Spleen (tissue), 7 donors: ENCODE measurements around the gene PATZ1.

Experiments used
- CTCF ChIP-seq, 11 experiments: fragments of 200-600 bp in 7 of 11; fragments of 450-650 bp in 4 of 11; sonication (generic) in 4 of 11; IDR thresholded peaks in 8 of 11; conservative IDR thresholded peaks in 3 of 11; 1 replicate in 7 of 11; 2 replicates in 4 of 11; pipeline versions ENCODE4 v1.4.0 to v1.8.0; 2016 to 2021; ENCODE audit warnings: antibody characterized with exemption in 11 of 11, inconsistent platforms in 4 of 11, mild to moderate bottlenecking in 1 of 11
- POLR2A ChIP-seq, 3 donors: fragments of 450-650 bp; IDR thresholded peaks; one replicate each; pipeline ENCODE4 v1.5.1; 2017; ENCODE audit warnings: antibody characterized with exemption in 3 of 3, mild to moderate bottlenecking in 1 of 3
- POLR2AphosphoS5 ChIP-seq, 3 donors: sonication (generic); formaldehyde crosslinking; IDR thresholded peaks; one replicate each; pipeline ENCODE4 v1.5.1; 2017; ENCODE audit warnings: antibody characterized with exemption in 3 of 3
- donor health status: DM: no; HTN: no; CAD: no; lungs with moderate emphysema.
- donor health status: DM: no; HTN: no; CAD: no.
- donor health status: DM: no; HTN: no; CAD: no.

GRCh38 chr22:31340360-31340759 is 5.8 kb downstream of the PATZ1 start:
- TF ChIP-seq POLR2A (IDR thresholded peaks at IDR 0.05) (no peak), CTCF (IDR thresholded peaks at IDR 0.05 in 8 of 11, conservative IDR thresholded peaks at IDR 0.05 in 3 of 11) (no peak), POLR2AphosphoS5 (IDR thresholded peaks at IDR 0.05) (no peak)
